BJ (cell line): Measurements from ENCODE around the gene MIA. TPM values are rescaled to one million over a fixed set of nuclear protein-coding genes. Genes with fewer than 3 reads are reported as not detected.

Experiments
- CTCF ChIA-PET: fragments of 350-600 bp; formaldehyde crosslinking; extraction: SDS; loops from one replicate; lab custom pipeline; 2021; ENCODE audit warnings: antibody characterized with exemption, inconsistent platforms; lab: Yijun Ruan, JAX
- POLR2A ChIA-PET: fragments of 300-600 bp; sonication (Branson Sonifier 250); formaldehyde crosslinking; extraction: SDS; loops from one replicate; lab custom pipeline; 2021; ENCODE audit warnings: antibody characterized with exemption; lab: Charles Lee
- DNase-seq: peaks from one replicate; pipeline ENCODE4 v3.0.0-alpha.2; 2011; ENCODE audit warnings: low read depth
- H3K27me3 ChIP-seq: 2 replicates; pipeline ENCODE4 v1.6.0; 2011; ENCODE audit warnings: low read length; ENCODE audit not compliant: control insufficient read depth, insufficient read depth
- H3K36me3 ChIP-seq: 2 replicates; pipeline ENCODE4 v1.5.1; 2011; ENCODE audit warnings: low read length; ENCODE audit not compliant: control insufficient read depth, insufficient read depth
- H3K4me3 ChIP-seq: 2 replicates; pipeline ENCODE4 v1.5.1; 2011; ENCODE audit warnings: low read depth, mild to moderate bottlenecking, control low read depth, low read length
- polyA plus RNA-seq: library from polyadenylated mRNA; depleted of rRNA; stranded (reverse); fragments of >200 nt; gene quantifications from 2 replicates; pipeline ENCODE4 v1.2.3, GENCODE V29; 2011
- TF ChIP-seq, protein P1 (sequence below): IDR thresholded peaks from 2 replicates; pipeline ENCODE4 v1.5.1; 2011; ENCODE audit warnings: low read depth, mild to moderate bottlenecking, control low read depth, inconsistent platforms, low read length, moderate library complexity; ENCODE audit not compliant: insufficient read depth

The MIA gene
- polyA plus RNA-seq, 1 experiment: not detected

DNA sequence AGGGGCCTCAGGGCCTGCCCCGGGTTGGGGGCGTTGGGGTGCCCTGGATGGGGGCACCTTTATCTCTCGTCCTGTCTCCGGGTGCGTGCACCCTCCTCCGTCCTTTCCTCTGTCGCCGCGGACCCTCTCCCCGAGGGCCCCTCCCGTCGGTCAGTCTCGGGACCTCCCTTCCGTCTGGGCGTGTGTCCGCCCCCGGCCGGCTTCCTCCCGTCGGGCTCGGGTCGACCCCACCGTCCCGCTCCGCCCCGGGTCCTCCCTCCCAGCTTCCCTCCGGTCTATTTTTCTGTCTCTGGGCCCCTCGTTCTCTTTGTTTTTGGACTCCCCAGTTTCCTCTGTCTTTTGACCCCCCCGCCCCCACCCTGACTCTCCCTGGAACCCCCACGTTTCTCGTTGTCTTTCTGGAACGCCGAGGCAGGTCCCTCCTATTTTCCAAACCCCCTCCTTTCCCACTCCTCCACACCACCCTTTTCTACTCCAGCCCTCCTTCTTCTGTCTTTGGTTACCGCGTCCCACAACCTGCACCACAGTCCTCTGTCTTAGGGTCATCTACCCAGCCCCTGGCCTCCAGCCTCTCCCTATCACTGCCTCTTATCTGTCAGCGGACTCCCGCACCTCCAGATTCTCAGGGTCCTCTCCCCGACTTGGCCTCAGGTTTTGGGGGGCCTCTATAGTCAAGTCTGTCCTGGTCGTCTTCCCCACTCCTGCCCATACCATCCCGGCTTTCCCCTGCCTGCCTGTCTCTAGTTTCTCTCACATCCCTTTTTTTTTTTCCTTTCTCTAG, 24.4 kb downstream of the MIA start:
- TF ChIP-seq, protein P1, sequence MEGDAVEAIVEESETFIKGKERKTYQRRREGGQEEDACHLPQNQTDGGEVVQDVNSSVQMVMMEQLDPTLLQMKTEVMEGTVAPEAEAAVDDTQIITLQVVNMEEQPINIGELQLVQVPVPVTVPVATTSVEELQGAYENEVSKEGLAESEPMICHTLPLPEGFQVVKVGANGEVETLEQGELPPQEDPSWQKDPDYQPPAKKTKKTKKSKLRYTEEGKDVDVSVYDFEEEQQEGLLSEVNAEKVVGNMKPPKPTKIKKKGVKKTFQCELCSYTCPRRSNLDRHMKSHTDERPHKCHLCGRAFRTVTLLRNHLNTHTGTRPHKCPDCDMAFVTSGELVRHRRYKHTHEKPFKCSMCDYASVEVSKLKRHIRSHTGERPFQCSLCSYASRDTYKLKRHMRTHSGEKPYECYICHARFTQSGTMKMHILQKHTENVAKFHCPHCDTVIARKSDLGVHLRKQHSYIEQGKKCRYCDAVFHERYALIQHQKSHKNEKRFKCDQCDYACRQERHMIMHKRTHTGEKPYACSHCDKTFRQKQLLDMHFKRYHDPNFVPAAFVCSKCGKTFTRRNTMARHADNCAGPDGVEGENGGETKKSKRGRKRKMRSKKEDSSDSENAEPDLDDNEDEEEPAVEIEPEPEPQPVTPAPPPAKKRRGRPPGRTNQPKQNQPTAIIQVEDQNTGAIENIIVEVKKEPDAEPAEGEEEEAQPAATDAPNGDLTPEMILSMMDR: no peak
- ChIA-PET CTCF (no interaction called here), POLR2A (no interaction called here)
- H3K27me3 ChIP-seq: no peaks in the 10 kb centered on the region
- DNase-seq: no peak
- peak overlapping the region; percentile 92 for H3K4me3 ChIP-seq
- H3K36me3 ChIP-seq: peaks cover 20% of the 10 kb centered on the region

DNA sequence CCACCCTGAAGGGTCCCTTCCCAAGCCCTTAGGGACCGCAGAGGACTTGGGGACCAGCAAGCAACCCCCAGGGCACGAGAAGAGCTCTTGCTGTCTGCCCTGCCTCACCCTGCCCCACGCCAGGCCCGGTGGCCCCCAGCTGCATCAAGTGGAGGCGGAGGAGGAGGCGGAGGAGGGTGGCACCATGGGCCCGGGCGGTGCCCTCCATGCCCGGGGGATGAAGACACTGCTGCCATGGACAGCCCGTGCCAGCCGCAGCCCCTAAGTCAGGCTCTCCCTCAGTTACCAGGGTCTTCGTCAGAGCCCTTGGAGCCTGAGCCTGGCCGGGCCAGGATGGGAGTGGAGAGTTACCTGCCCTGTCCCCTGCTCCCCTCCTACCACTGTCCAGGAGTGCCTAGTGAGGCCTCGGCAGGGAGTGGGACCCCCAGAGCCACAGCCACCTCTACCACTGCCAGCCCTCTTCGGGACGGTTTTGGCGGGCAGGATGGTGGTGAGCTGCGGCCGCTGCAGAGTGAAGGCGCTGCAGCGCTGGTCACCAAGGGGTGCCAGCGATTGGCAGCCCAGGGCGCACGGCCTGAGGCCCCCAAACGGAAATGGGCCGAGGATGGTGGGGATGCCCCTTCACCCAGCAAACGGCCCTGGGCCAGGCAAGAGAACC, 25.1 kb downstream of the MIA start:
- no peak for DNase-seq
- H3K27me3 ChIP-seq: no peaks in the 10 kb centered on the region
- peak overlapping the region; percentile 92 for H3K4me3 ChIP-seq
- TF ChIP-seq, protein P1: no peak
- H3K36me3 ChIP-seq: peaks cover 22% of the 10 kb centered on the region
- ChIA-PET CTCF (no interaction called here), POLR2A (no interaction called here)

DNA sequence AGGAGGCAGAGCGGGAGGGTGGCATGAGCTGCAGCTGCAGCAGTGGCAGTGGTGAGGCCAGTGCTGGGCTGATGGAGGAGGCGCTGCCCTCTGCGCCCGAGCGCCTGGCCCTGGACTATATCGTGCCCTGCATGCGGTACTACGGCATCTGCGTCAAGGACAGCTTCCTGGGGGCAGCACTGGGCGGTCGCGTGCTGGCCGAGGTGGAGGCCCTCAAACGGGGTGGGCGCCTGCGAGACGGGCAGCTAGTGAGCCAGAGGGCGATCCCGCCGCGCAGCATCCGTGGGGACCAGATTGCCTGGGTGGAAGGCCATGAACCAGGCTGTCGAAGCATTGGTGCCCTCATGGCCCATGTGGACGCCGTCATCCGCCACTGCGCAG, 25.7 kb downstream of the MIA start:
- ChIA-PET CTCF (no interaction called here), POLR2A (no interaction called here)
- Histone ChIP-seq H3K27me3 (no peaks in the 10 kb centered on the region), H3K36me3 (peaks cover 22% of the 10 kb centered on the region), H3K4me3 (peak overlapping the region; percentile 92)
- TF ChIP-seq, protein P1: no peak
- no peak for DNase-seq

DNA sequence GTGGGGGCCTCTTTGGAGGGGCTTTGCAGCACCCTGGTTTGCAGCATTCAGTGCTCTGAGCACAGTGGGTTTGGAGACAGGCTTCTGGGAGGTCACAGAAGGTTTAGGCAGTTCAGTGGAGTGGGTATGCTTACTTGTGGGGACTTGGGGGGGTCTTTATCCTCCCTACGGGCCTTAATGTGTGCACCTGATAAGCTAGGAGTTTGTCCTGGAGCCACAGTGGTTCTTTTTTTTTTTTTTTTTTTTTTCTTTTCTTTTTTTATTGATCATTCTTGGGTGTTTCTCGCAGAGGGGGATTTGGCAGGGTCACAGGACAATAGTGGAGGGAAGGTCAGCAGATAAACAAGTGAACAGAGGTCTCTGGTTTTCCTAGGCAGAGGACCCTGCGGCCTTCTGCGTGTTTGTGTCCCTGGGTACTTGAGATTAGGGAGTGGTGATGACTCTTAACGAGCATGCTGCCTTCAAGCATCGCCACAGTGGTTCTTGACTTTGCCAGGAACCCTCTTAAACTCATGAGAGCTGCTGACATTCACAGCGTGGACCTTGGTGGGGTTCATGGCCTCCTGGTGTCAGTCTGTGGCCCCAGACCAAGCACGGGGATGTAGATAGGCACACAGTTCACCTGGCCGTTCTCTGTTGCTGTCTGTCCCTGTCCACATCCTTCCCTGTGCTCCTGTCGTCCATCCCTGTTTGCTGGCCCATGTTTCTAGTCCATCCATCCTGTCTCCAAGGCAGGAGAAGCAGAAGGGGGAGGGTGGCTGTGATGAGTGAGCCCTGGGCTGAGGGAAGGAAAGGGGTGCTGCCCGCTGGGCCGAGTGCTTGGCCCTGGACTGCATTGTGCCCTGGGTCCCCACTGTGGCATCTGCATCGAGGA, 26.3 kb downstream of the MIA start:
- Histone ChIP-seq H3K36me3 (peaks cover 22% of the 10 kb centered on the region), H3K27me3 (no peaks in the 10 kb centered on the region), H3K4me3 (peak overlapping the region; percentile 18)
- CTCF ChIA-PET: interaction anchor here (0.9 kb wide), 1 partner anchor 24 kb away, joined by 5 read pairs; the partner anchor contains the start of gene RAB4B
- DNase-seq: no peak
- POLR2A ChIA-PET: no interaction called here
- TF ChIP-seq, protein P1: no peak
